Liver (tissue), 9 donors: ENCODE measurements around the gene UBR2. TPM values are rescaled to one million over a fixed set of nuclear protein-coding genes. Genes with fewer than 3 reads are reported as not detected.

Experiments used
- DNase-seq: peaks from one replicate; pipeline ENCODE4 v3.0.0-alpha.2; 2017; ENCODE audit warnings: low spot score
- H3K27ac ChIP-seq, 2 donors: one replicate each; pipeline ENCODE4 v1.7.0; 2013; ENCODE audit warnings: inconsistent platforms in 2 of 2, low read length in 2 of 2, control low read depth in 1 of 2, low read depth in 1 of 2, mild to moderate bottlenecking in 1 of 2
- H3K27me3 ChIP-seq, 4 donors: one replicate each; pipeline versions ENCODE4 v1.6.1 to v1.7.0; 2013; ENCODE audit warnings: low read length in 3 of 4, inconsistent platforms in 1 of 4, mild to moderate bottlenecking in 1 of 4, moderate library complexity in 1 of 4; ENCODE audit not compliant: control insufficient read depth in 4 of 4, insufficient read depth in 4 of 4
- H3K36me3 ChIP-seq, 4 donors: one replicate each; pipeline versions ENCODE4 v1.6.1 to v1.7.0; 2013; ENCODE audit warnings: low read length in 3 of 4, mild to moderate bottlenecking in 3 of 4, low read depth in 1 of 4, moderate library complexity in 1 of 4; ENCODE audit not compliant: control insufficient read depth in 4 of 4, insufficient read depth in 3 of 4
- H3K4me1 ChIP-seq, 4 donors: one replicate each; pipeline versions ENCODE4 v1.6.1 to v1.7.0; 2013; ENCODE audit warnings: low read length in 3 of 4, mild to moderate bottlenecking in 3 of 4, moderate library complexity in 1 of 4; ENCODE audit not compliant: control insufficient read depth in 4 of 4, insufficient read depth in 4 of 4
- H3K4me3 ChIP-seq, 3 donors: one replicate each; pipeline versions ENCODE4 v1.6.1 to v1.7.0; 2013; ENCODE audit warnings: low read length in 3 of 3, control low read depth in 1 of 3, low read depth in 1 of 3, mild to moderate bottlenecking in 1 of 3
- H3K9ac ChIP-seq, 2 donors: one replicate each; pipeline ENCODE4 v1.7.0; 2013; ENCODE audit warnings: low read length in 2 of 2, mild to moderate bottlenecking in 2 of 2, moderate library complexity in 2 of 2, control low read depth in 1 of 2, low read depth in 1 of 2
- H3K9me3 ChIP-seq, 4 donors: one replicate each; pipeline versions ENCODE4 v1.6.1 to v1.7.0; 2013; ENCODE audit warnings: low read length in 3 of 4; ENCODE audit not compliant: control insufficient read depth in 4 of 4
- EGR1 ChIP-seq, 2 donors: IDR thresholded peaks; 2 replicates each; pipeline ENCODE4 v1.6.1; 2016 to 2018; ENCODE audit warnings: antibody characterized with exemption in 2 of 2, low read depth in 2 of 2
- FOXA1 ChIP-seq: IDR thresholded peaks from 2 replicates; pipeline ENCODE4 v1.6.1; 2016; ENCODE audit warnings: antibody characterized with exemption
- FOXA2 ChIP-seq: IDR thresholded peaks from 2 replicates; pipeline ENCODE4 v1.6.1; 2016; ENCODE audit warnings: antibody characterized with exemption
- GABPA ChIP-seq, 2 donors: IDR thresholded peaks in 1 of 2; conservative IDR thresholded peaks in 1 of 2; 2 replicates each; pipeline ENCODE4 v1.6.1; 2016; ENCODE audit warnings: antibody characterized with exemption in 2 of 2, mild to moderate bottlenecking in 1 of 2, moderate library complexity in 1 of 2
- HNF4A ChIP-seq, 2 donors: conservative IDR thresholded peaks; 2 replicates each; pipeline ENCODE4 v1.6.1; 2016; ENCODE audit warnings: antibody characterized with exemption in 2 of 2, mild to moderate bottlenecking in 2 of 2
- HNF4G ChIP-seq: IDR thresholded peaks from 2 replicates; pipeline ENCODE4 v1.6.1; 2016; ENCODE audit warnings: antibody characterized with exemption
- JUND ChIP-seq, 2 donors: IDR thresholded peaks; 2 replicates each; pipeline ENCODE4 v1.6.1; 2016; ENCODE audit warnings: antibody characterized with exemption in 2 of 2
- NR2F2 ChIP-seq: IDR thresholded peaks from 2 replicates; pipeline ENCODE4 v1.6.1; 2016; ENCODE audit warnings: antibody characterized with exemption
- RAD21 ChIP-seq, 2 donors: IDR thresholded peaks; 2 replicates each; pipeline ENCODE4 v1.6.1; 2016; ENCODE audit warnings: antibody characterized with exemption in 2 of 2, mild to moderate bottlenecking in 2 of 2
- RXRA ChIP-seq, 2 donors: IDR thresholded peaks; 2 replicates each; pipeline ENCODE4 v1.6.1; 2017 to 2018; ENCODE audit warnings: antibody characterized with exemption in 2 of 2, mild to moderate bottlenecking in 1 of 2
- SP1 ChIP-seq: IDR thresholded peaks from 2 replicates; pipeline ENCODE4 v1.6.1; 2018; ENCODE audit warnings: antibody characterized with exemption, mild to moderate bottlenecking
- TAF1 ChIP-seq: conservative IDR thresholded peaks from 2 replicates; pipeline ENCODE4 v1.6.1; 2016; ENCODE audit warnings: antibody characterized with exemption, mild to moderate bottlenecking
- YY1 ChIP-seq: IDR thresholded peaks from 2 replicates; pipeline ENCODE4 v1.6.1; 2016; ENCODE audit warnings: antibody characterized with exemption, mild to moderate bottlenecking
- WGBS: extraction: QIAGEN DNeasy Blood & Tissue Kit; methylation state at CpG from one replicate; pipeline ENCODE4 v1.1.7; 2013; 5-methylcytosine and 5-hydroxymethylcytosine counted together
- polyA plus RNA-seq, 2 donors: library from polyadenylated mRNA; stranded (reverse) in 1 of 2; unstranded in 1 of 2; fragments of 200-250 nt in 1 of 2; fragments of >200 nt in 1 of 2; fragmentation: Nextera tagmentation in 1 of 2; extraction: Ambion mirVana in 1 of 2; gene quantifications; one replicate each; pipeline versions ENCODE4 v1.2.1 to v1.2.3, GENCODE V29; 2013 to 2015
- total RNA-seq, 2 donors: library from RNA; depleted of rRNA; stranded (reverse); fragments of >200 nt; gene quantifications; one replicate each; pipeline ENCODE4 v1.2.3, GENCODE V29; 2014
- TF ChIP-seq, protein P1 (sequence below): IDR thresholded peaks from 2 replicates; pipeline ENCODE4 v1.6.1; 2016; ENCODE audit warnings: antibody characterized with exemption, mild to moderate bottlenecking
- TF ChIP-seq, protein P2 (sequence below): IDR thresholded peaks from 2 replicates; pipeline ENCODE4 v1.6.1; 2016; ENCODE audit warnings: antibody characterized with exemption
- TF ChIP-seq, protein P3 (sequence below): IDR thresholded peaks from 2 replicates; pipeline ENCODE4 v1.6.1; 2016; ENCODE audit warnings: antibody characterized with exemption
- TF ChIP-seq, protein P4 (sequence below): fragments of 150-350 bp; IDR thresholded peaks from 2 replicates; pipeline ENCODE4 v1.5.1; 2017; ENCODE audit warnings: improper control_type of control experiment, low read depth, low read length; ENCODE audit not compliant: missing input control
- TF ChIP-seq, protein P5 (sequence below): IDR thresholded peaks from 2 replicates; pipeline ENCODE4 v1.6.1; 2016; ENCODE audit warnings: antibody characterized with exemption
- donor health status: healthy.
- donor health status: healthy.
- donor health status: healthy.
- donor health status: healthy.
- donor health status: healthy.

UBR2 gene
- total and polyA plus RNA-seq, 4 donors, result 6.3 to 32.9 (median 19.3) TPM

DNA sequence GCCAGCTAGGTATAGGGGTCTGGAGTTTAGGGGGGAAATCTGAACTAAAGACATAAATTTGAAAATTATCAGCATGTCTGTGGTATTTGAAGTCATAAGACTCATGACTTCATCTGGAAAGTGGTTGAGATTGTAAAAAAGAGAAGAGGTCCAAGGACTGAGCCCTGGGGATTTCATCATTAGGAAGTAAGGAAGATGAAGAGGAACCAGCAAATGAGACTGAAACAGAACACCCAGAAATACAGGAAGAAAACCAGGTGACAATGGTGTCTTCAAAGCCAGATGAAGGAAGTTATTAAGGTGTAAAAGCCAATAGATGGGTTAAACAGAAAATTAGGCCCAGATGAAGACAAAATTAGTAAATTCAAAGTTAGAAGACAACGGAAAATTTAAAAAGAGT is 49.1 kb upstream of the UBR2 start:
- no peaks in the 10 kb centered on the region for H3K4me1 ChIP-seq
- no peak overlapping the region for H3K4me3 ChIP-seq
- no peak overlapping the region for H3K9ac ChIP-seq
- no peak overlapping the region for H3K27ac ChIP-seq
- no peak for DNase-seq
- no peaks in the 10 kb centered on the region for H3K36me3 ChIP-seq
- TF ChIP-seq EGR1 (IDR thresholded peaks at IDR 0.05; ENCODE audit: low read depth in 2 of 2), result no peak
- no peak for TF ChIP-seq SP1
- TF ChIP-seq, protein P1, sequence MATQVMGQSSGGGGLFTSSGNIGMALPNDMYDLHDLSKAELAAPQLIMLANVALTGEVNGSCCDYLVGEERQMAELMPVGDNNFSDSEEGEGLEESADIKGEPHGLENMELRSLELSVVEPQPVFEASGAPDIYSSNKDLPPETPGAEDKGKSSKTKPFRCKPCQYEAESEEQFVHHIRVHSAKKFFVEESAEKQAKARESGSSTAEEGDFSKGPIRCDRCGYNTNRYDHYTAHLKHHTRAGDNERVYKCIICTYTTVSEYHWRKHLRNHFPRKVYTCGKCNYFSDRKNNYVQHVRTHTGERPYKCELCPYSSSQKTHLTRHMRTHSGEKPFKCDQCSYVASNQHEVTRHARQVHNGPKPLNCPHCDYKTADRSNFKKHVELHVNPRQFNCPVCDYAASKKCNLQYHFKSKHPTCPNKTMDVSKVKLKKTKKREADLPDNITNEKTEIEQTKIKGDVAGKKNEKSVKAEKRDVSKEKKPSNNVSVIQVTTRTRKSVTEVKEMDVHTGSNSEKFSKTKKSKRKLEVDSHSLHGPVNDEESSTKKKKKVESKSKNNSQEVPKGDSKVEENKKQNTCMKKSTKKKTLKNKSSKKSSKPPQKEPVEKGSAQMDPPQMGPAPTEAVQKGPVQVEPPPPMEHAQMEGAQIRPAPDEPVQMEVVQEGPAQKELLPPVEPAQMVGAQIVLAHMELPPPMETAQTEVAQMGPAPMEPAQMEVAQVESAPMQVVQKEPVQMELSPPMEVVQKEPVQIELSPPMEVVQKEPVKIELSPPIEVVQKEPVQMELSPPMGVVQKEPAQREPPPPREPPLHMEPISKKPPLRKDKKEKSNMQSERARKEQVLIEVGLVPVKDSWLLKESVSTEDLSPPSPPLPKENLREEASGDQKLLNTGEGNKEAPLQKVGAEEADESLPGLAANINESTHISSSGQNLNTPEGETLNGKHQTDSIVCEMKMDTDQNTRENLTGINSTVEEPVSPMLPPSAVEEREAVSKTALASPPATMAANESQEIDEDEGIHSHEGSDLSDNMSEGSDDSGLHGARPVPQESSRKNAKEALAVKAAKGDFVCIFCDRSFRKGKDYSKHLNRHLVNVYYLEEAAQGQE, result no peak
- no peak for TF ChIP-seq FOXA2
- no peak for TF ChIP-seq TAF1
- TF ChIP-seq HNF4A (conservative IDR thresholded peaks at IDR 0.05), result no peak
- TF ChIP-seq JUND (IDR thresholded peaks at IDR 0.05), result no peak
- H3K9me3 ChIP-seq, result no peaks in the 10 kb centered on the region
- WGBS, result 89% methylated on average over 1 of the region's 1 CpG
- H3K27me3 ChIP-seq, result no peaks in the 10 kb centered on the region

DNA sequence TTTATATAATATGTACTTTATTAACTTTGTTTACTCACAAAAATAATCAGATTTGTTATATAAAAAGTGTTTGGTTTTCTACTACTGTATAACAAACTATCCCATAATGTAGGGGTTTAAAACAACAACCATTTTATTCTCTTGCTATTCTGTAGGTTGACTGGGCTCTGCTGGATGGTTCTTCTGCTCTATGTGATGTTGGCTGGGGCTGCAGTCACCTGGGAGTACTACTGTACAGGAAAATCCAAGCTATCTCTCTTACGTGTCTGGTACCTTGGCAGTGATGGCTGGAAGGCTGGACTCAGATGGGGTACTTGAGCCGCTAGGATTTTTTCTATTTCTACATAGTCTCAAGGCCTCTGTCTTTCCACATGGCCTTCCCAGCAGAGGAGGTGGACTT is 44.0 kb upstream of the UBR2 start:
- Histone ChIP-seq H3K36me3 (no peaks in the 10 kb centered on the region), H3K9me3 (no peaks in the 10 kb centered on the region), H3K4me3 (no peak overlapping the region), H3K4me1 (no peaks in the 10 kb centered on the region), H3K9ac (no peak overlapping the region), H3K27me3 (no peaks in the 10 kb centered on the region), H3K27ac (no peak overlapping the region)
- TF ChIP-seq SP1, result no peak
- no peak for TF ChIP-seq HNF4A (conservative IDR thresholded peaks at IDR 0.05)
- TF ChIP-seq, protein P1, result no peak
- no peak for TF ChIP-seq GABPA (IDR thresholded peaks at IDR 0.05 in 1 of 2, conservative IDR thresholded peaks at IDR 0.05 in 1 of 2)
- TF ChIP-seq, protein P2, sequence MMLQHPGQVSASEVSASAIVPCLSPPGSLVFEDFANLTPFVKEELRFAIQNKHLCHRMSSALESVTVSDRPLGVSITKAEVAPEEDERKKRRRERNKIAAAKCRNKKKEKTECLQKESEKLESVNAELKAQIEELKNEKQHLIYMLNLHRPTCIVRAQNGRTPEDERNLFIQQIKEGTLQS, result no peak
- TF ChIP-seq, protein P3, sequence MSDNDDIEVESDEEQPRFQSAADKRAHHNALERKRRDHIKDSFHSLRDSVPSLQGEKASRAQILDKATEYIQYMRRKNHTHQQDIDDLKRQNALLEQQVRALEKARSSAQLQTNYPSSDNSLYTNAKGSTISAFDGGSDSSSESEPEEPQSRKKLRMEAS, result no peak
- no peak for TF ChIP-seq YY1
- no peak for TF ChIP-seq RXRA (IDR thresholded peaks at IDR 0.05)
- no peak for TF ChIP-seq NR2F2
- no peak for TF ChIP-seq FOXA2
- TF ChIP-seq HNF4G, result no peak
- TF ChIP-seq EGR1 (IDR thresholded peaks at IDR 0.05; ENCODE audit: low read depth in 2 of 2), result no peak
- TF ChIP-seq, protein P4, sequence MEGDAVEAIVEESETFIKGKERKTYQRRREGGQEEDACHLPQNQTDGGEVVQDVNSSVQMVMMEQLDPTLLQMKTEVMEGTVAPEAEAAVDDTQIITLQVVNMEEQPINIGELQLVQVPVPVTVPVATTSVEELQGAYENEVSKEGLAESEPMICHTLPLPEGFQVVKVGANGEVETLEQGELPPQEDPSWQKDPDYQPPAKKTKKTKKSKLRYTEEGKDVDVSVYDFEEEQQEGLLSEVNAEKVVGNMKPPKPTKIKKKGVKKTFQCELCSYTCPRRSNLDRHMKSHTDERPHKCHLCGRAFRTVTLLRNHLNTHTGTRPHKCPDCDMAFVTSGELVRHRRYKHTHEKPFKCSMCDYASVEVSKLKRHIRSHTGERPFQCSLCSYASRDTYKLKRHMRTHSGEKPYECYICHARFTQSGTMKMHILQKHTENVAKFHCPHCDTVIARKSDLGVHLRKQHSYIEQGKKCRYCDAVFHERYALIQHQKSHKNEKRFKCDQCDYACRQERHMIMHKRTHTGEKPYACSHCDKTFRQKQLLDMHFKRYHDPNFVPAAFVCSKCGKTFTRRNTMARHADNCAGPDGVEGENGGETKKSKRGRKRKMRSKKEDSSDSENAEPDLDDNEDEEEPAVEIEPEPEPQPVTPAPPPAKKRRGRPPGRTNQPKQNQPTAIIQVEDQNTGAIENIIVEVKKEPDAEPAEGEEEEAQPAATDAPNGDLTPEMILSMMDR, result no peak
- TF ChIP-seq, protein P5, sequence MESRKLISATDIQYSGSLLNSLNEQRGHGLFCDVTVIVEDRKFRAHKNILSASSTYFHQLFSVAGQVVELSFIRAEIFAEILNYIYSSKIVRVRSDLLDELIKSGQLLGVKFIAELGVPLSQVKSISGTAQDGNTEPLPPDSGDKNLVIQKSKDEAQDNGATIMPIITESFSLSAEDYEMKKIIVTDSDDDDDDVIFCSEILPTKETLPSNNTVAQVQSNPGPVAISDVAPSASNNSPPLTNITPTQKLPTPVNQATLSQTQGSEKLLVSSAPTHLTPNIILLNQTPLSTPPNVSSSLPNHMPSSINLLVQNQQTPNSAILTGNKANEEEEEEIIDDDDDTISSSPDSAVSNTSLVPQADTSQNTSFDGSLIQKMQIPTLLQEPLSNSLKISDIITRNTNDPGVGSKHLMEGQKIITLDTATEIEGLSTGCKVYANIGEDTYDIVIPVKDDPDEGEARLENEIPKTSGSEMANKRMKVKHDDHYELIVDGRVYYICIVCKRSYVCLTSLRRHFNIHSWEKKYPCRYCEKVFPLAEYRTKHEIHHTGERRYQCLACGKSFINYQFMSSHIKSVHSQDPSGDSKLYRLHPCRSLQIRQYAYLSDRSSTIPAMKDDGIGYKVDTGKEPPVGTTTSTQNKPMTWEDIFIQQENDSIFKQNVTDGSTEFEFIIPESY, result no peak
- TF ChIP-seq JUND (IDR thresholded peaks at IDR 0.05), result no peak
- TF ChIP-seq RAD21 (IDR thresholded peaks at IDR 0.05), result no peak
- TF ChIP-seq FOXA1, result no peak
- TF ChIP-seq TAF1, result no peak
- no peak for DNase-seq
- 96% methylated on average over 2 of the region's 2 CpGs for whole genome bisulfite sequencing
